Stomach (tissue), 9 donors: ENCODE measurements around the gene CIZ1. TPM values are rescaled to one million over a fixed set of nuclear protein-coding genes. Genes with fewer than 3 reads are reported as not detected.
"Not testable (repeated sequence)": the region's sequence is repeated elsewhere in the genome, so short reads cannot be mapped to it uniquely, and the experiment has no call there.

Experiments used
- DNase-seq, 2 donors: peaks; one replicate each; pipeline versions ENCODE4 v3.0.0 to v3.0.0-alpha.2; 2013 to 2019
- H3K27ac ChIP-seq, 5 donors: fragments of 200-600 bp in 4 of 5; sonication (generic) in 4 of 5; one replicate each; pipeline ENCODE4 v1.5.1; 2013 to 2019; ENCODE audit warnings: mild to moderate bottlenecking in 1 of 5, moderate library complexity in 1 of 5
- H3K27me3 ChIP-seq, 3 donors: fragments of 200-600 bp; sonication (generic); one replicate each; pipeline ENCODE4 v1.5.1; 2017 to 2019; ENCODE audit warnings: mixed run types in 1 of 3
- H3K36me3 ChIP-seq, 4 donors: fragments of 200-600 bp; sonication (generic); 1 replicate in 3 of 4; 2 replicates in 1 of 4; pipeline ENCODE4 v1.5.1; 2016 to 2019
- H3K4me1 ChIP-seq, 4 donors: fragments of 200-600 bp; sonication (generic); one replicate each; pipeline ENCODE4 v1.5.1; 2016 to 2019
- H3K4me3 ChIP-seq, 4 donors: fragments of 200-600 bp; sonication (generic) in 3 of 4; one replicate each; pipeline ENCODE4 v1.5.1; 2016 to 2019; ENCODE audit warnings: mild to moderate bottlenecking in 1 of 4
- H3K9me3 ChIP-seq, 4 donors: fragments of 200-600 bp; sonication (generic); one replicate each; pipeline ENCODE4 v1.5.1; 2016 to 2019
- EP300 ChIP-seq: sonication (generic); formaldehyde crosslinking; IDR thresholded peaks from one replicate; pipeline ENCODE4 v1.6.1; 2017; ENCODE audit warnings: antibody characterized with exemption
- POLR2A ChIP-seq, 4 donors: fragments of 450-650 bp; IDR thresholded peaks; one replicate each; pipeline ENCODE4 v1.6.1; 2016; ENCODE audit warnings: antibody characterized with exemption in 4 of 4, control low read depth in 2 of 4, mild to moderate bottlenecking in 1 of 4, moderate library complexity in 1 of 4
- POLR2AphosphoS5 ChIP-seq, 3 donors: sonication (generic); formaldehyde crosslinking; IDR thresholded peaks; one replicate each; pipeline ENCODE4 v1.6.1; 2016; ENCODE audit warnings: antibody characterized with exemption in 3 of 3
- WGBS, 5 donors: extraction: QIAGEN DNeasy Blood & Tissue Kit in 3 of 5; methylation state at CpG; one replicate each; pipeline versions ENCODE4 v1.1.5 to v1.1.7; 2013 to 2018; 5-methylcytosine and 5-hydroxymethylcytosine counted together
- intact Hi-C: fragments of 100-400 bp; cut with DNase I; formaldehyde crosslinking; loops from one replicate; pipeline ENCODE4 v1.15.1; 2023; ENCODE audit warnings: low total_unique reads
- polyA plus RNA-seq, 3 donors: library from polyadenylated mRNA; stranded (reverse); fragments of 200-250 nt; gene quantifications; one replicate each; pipeline ENCODE4 v1.2.3, GENCODE V29; 2013
- total RNA-seq, 5 donors: library from RNA; depleted of rRNA; stranded (reverse); fragments of >200 nt; gene quantifications; one replicate each; pipeline versions ENCODE4 v1.1.0 to v1.2.3, GENCODE V29; 2014 to 2016
- TF ChIP-seq, protein P1 (sequence below), 7 experiments: fragments of 450-650 bp in 4 of 7; fragments of 200-600 bp in 3 of 7; sonication (generic) in 3 of 7; IDR thresholded peaks; one replicate each; pipeline ENCODE4 v1.5.1; 2016 to 2019; ENCODE audit warnings: antibody characterized with exemption in 7 of 7, control low read depth in 2 of 7, mild to moderate bottlenecking in 1 of 7
- donor health status: healthy with polysubstance abuse.
- donor health status: Bipolar disorder and iron deficiency.
- donor health status: healthy.

CIZ1 gene
- total and polyA plus RNA-seq, 8 donors = 15.2 to 217 (median 55.6) TPM

DNA sequence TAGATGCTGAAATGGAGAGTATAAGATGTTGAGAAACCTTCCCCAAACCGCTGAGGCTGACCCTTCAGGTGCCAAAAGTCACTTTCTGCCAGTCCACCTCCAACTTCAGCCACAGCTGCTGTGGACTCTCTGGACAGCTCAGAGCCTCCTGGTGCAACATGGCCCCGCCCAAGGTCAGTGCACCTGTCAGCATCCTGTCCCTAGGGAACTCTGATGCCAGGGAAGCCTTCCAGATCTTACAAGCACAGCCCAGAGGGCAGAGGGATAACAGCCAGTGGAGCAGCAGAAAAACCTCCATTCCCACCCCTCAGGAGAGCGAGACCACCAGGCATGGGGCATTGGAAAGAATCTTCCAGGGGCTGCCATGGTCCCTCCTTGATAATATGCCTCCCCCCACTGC, 53.4 kb downstream of the CIZ1 start:
- Histone ChIP-seq H3K4me1 (peaks cover 0 to under 1% (median 0%) of the 10 kb centered on the region in 4 donors), H3K9me3 (no peaks in the 10 kb centered on the region), H3K27ac (no peak overlapping the region), H3K36me3 (no peaks in the 10 kb centered on the region), H3K27me3 (no peaks in the 10 kb centered on the region), H3K4me3 (no peak overlapping the region)
- intact Hi-C loops = no loop called here
- no peak for DNase-seq
- TF ChIP-seq EP300 = no peak
- 60 to 90% (median 83%) methylated on average over 1 to 3 of the region's 3 CpGs for WGBS, 5 donors

DNA sequence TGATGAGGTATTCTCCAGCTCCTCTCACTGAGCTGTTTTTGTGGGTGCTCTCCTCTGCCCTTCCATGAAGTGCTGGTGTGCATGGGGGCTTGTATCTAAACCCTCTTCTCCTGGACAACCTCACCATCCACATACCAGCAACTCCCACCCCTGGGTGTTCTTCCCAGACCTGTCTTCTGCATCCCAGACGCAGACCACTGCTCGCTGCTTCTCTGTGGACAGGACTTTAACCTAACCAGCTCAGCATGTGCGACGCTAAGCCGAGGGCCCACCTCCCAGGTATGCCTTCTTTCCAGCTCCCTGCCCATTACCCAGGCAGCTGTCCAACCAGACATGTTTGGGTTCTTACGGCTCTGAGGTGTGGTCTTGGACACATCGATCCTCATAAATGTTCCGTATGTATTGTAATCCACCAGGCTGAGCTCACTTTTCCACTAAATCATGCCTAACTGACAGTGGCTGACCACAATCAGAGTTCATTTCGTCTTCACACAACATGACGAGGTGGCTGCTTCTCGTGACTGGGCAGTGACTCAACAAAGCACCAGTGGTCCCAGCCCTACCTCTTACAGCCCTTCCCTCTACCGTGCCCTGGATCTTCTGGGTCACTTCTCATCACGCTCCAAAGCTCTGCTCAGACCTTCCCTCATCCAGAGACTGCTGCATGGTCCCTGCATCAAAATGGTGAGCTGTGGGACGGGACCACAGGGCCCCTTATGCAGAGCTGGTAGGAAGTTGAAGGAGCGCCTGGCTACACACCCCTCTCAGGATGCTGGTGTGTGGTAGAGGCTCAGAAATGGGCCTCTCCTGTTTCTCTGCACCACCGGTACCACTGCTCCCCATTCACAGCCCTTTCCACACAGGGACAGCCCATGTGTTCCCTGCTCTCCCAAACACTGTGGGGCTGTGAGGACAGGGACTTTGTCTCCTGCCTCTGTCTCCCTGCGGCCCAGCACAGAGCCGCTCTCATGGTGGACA, 54.3 kb downstream of the CIZ1 start:
- intact Hi-C loops = no loop called here
- H3K27me3 ChIP-seq = peaks cover 0 to 1% (median 0%) of the 10 kb centered on the region in 3 donors
- DNase-seq = no peak
- no peak overlapping the region for H3K4me3 ChIP-seq
- H3K4me1 ChIP-seq = no peaks in the 10 kb centered on the region
- no peaks in the 10 kb centered on the region for H3K36me3 ChIP-seq
- 88 to 94% (median 91%) methylated on average over 18 of the region's 18 CpGs for WGBS, 5 donors
- no peaks in the 10 kb centered on the region for H3K9me3 ChIP-seq
- no peak overlapping the region for H3K27ac ChIP-seq
- TF ChIP-seq, protein P1, sequence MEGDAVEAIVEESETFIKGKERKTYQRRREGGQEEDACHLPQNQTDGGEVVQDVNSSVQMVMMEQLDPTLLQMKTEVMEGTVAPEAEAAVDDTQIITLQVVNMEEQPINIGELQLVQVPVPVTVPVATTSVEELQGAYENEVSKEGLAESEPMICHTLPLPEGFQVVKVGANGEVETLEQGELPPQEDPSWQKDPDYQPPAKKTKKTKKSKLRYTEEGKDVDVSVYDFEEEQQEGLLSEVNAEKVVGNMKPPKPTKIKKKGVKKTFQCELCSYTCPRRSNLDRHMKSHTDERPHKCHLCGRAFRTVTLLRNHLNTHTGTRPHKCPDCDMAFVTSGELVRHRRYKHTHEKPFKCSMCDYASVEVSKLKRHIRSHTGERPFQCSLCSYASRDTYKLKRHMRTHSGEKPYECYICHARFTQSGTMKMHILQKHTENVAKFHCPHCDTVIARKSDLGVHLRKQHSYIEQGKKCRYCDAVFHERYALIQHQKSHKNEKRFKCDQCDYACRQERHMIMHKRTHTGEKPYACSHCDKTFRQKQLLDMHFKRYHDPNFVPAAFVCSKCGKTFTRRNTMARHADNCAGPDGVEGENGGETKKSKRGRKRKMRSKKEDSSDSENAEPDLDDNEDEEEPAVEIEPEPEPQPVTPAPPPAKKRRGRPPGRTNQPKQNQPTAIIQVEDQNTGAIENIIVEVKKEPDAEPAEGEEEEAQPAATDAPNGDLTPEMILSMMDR (IDR thresholded peaks at IDR 0.05) = no peak
- no peak for TF ChIP-seq EP300
- no peak for TF ChIP-seq POLR2AphosphoS5 (IDR thresholded peaks at IDR 0.05)
- no peak for TF ChIP-seq POLR2A (IDR thresholded peaks at IDR 0.05)

DNA sequence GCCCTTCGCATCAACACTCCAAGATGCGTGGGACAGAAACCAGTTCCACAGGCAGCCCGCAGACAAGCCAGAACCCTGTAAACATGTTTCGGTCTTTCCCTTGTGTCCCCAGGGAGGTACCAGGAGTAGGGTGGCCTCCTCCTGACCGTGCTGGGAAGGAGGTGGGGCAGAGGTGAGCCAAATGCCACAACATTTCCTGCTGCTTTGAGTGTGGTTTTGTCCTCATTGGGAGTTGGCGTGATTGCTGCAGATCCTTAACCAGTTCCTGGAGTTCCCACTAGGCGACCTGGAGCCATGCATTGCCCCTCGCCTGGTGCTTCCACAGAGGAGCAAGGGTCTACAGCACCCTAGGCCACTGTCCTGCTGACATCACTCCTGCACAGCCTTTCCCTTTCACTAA, 55.8 kb downstream of the CIZ1 start:
- H3K9me3 ChIP-seq, H3K36me3 ChIP-seq, H3K4me1 ChIP-seq, H3K4me3 ChIP-seq, intact Hi-C loops, H3K27ac ChIP-seq: not testable (repeated sequence)
- peak in 1 of 2 donors; percentile 63 for DNase-seq
- WGBS, 5 donors = 54 to 62% (median 58%) methylated on average over 7 to 8 of the region's 8 CpGs
- H3K27me3 ChIP-seq = peaks cover 0 to 14% (median 0%) of the 10 kb centered on the region in 3 donors

DNA sequence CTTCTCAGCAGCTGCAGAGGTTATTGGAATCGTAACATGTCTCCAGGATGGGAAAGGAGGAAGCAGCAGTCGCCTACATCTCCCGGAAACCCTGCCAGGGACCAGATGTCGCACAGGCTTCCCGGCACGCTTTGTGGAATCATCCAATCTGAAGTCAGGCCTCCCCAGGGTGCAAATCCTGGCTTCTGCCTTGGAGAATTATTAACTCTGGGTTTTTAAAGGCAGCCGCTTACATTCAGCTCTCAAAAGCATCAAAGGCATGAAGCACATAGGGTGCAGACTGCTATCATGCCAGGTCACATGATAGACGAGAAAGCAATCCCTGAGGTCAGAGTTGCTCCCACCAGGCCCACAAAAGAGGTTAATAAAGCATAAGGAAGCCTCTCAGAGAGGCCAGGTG, 59.2 kb downstream of the CIZ1 start:
- peaks cover 0 to 14% (median 0%) of the 10 kb centered on the region in 3 donors for H3K27me3 ChIP-seq
- H3K36me3 ChIP-seq, H3K9me3 ChIP-seq, H3K4me3 ChIP-seq, intact Hi-C loops: not testable (repeated sequence)
- peak in 1 of 2 donors; percentile 69 for DNase-seq
- H3K27ac ChIP-seq = peak overlapping the region in 2 of 5 donors; percentile 20 to 32
- H3K4me1 ChIP-seq = peaks cover 12 to 15% (median 14%) of the 10 kb centered on the region in 4 donors
- WGBS, 5 donors = 12 to 30% (median 17%) methylated on average over 5 to 8 of the region's 8 CpGs

DNA sequence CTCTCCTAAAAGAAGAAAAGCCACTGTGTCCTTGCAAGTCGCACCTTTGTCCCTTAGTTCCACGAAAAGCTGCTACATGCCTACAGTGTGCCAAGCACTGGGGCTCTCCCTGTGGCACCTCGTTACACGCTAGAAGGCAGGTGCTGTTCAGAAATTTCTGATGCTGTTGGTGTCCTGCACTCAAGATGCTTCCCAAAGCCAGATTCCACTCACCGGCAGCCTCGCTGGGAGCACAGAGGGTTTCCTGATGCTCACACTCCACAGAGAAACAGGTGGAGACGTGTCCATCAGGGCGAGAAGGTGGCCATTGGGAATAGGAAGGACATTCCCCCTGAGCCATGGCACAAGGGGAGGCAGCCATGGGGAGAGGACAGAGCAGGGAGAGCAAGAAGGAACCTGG, 60.0 kb downstream of the CIZ1 start:
- H3K4me3 ChIP-seq, DNase-seq, H3K9me3 ChIP-seq, intact Hi-C loops, H3K36me3 ChIP-seq: not testable (repeated sequence)
- peaks cover 20 to 22% (median 21%) of the 10 kb centered on the region in 4 donors for H3K4me1 ChIP-seq
- peaks cover 0 to 14% (median 0%) of the 10 kb centered on the region in 3 donors for H3K27me3 ChIP-seq
- peak overlapping the region in 2 of 5 donors; percentile 20 to 32 for H3K27ac ChIP-seq
- 85 to 89% (median 88%) methylated on average over 8 of the region's 8 CpGs for WGBS, 5 donors

DNA sequence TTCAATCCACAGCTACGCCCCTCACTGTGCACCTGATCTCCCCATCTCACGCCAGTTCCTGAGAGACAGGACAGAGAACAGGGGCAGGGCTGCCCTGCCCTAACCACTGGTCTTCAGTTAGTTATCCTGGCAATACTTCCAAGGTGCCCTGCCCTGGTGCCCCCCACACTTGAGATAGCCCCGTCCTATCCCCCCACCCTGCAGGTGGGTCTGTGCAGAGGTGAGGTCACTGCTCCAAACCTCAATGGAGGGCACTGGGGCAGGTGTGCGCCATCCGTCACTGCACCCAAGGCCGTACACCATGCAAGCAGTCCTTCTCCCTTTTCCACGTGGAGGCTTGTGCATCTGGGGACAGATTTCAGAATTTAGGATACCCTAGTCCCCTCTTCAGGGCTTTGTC, 60.7 kb downstream of the CIZ1 start:
- peaks cover 27 to 29% (median 28%) of the 10 kb centered on the region in 4 donors for H3K4me1 ChIP-seq
- H3K4me3 ChIP-seq, DNase-seq, H3K27ac ChIP-seq, H3K9me3 ChIP-seq, H3K36me3 ChIP-seq, intact Hi-C loops: not testable (repeated sequence)
- 54 to 67% (median 56%) methylated on average over 7 of the region's 7 CpGs for WGBS, 5 donors
- peaks cover 0 to 14% (median 0%) of the 10 kb centered on the region in 3 donors for H3K27me3 ChIP-seq
